ENCODE results near the gene FREM2. TPM values are rescaled to one million over a fixed set of nuclear protein-coding genes. Genes with fewer than 3 reads are reported as not detected.
A peak's percentile ranks its signal among the peaks of the same experiment; 100 is the strongest.

The FREM2 gene
- total RNA-seq, 4 donors from 2014 or later: 0.72 to 3.1 (median 1.5) TPM

DNA sequence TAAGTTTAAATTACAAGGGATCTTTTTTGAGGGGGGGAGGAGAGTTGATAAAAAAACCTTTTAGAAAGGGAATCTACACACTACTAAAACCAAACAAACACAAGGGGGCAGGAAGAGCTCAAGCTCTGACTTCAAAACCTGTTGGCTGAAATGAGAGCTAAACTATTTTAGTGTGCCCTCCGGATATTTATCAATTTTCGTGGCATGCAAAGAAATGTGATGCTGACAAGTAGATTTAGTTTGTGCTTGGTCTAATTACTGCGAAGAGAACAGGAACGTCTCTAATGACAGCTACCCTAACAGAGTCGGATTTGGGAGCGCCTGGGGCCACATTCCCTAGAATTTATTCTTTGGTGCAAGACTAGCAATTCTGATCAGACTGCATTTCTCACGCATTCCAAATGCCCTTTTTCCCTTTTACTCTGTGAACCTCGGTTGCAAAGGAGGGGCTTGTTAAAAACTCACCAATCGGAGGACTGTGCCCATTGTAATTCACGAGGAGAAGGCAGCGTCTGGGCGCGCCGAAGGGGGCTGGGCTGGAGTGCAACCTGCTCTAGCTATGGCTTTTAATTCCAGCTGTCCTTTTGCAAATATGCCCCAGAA is 802 bp upstream of the FREM2 start:
- Histone ChIP-seq H3K27ac (no peak overlapping the region), H3K36me3 (no peaks in the 10 kb centered on the region), H3K4me3 (peak overlapping the region; percentile 46), H3K27me3 (peaks cover 41% of the 10 kb centered on the region), H3K9me3 (no peaks in the 10 kb centered on the region), H3K4me1 (peaks cover 21% of the 10 kb centered on the region)
- DNase-seq (ENCODE audit: low spot score in 2 of 2): no peak
- no peak for TF ChIP-seq POLR2AphosphoS5 (IDR thresholded peaks at IDR 0.05)
- no peak for TF ChIP-seq EP300 (IDR thresholded peaks at IDR 0.05)
- no peak for TF ChIP-seq POLR2A (IDR thresholded peaks at IDR 0.05)
- TF ChIP-seq, protein P1, sequence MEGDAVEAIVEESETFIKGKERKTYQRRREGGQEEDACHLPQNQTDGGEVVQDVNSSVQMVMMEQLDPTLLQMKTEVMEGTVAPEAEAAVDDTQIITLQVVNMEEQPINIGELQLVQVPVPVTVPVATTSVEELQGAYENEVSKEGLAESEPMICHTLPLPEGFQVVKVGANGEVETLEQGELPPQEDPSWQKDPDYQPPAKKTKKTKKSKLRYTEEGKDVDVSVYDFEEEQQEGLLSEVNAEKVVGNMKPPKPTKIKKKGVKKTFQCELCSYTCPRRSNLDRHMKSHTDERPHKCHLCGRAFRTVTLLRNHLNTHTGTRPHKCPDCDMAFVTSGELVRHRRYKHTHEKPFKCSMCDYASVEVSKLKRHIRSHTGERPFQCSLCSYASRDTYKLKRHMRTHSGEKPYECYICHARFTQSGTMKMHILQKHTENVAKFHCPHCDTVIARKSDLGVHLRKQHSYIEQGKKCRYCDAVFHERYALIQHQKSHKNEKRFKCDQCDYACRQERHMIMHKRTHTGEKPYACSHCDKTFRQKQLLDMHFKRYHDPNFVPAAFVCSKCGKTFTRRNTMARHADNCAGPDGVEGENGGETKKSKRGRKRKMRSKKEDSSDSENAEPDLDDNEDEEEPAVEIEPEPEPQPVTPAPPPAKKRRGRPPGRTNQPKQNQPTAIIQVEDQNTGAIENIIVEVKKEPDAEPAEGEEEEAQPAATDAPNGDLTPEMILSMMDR (IDR thresholded peaks at IDR 0.05): no peak
- 0% methylated on average over 14 of the region's 14 CpGs for WGBS

DNA sequence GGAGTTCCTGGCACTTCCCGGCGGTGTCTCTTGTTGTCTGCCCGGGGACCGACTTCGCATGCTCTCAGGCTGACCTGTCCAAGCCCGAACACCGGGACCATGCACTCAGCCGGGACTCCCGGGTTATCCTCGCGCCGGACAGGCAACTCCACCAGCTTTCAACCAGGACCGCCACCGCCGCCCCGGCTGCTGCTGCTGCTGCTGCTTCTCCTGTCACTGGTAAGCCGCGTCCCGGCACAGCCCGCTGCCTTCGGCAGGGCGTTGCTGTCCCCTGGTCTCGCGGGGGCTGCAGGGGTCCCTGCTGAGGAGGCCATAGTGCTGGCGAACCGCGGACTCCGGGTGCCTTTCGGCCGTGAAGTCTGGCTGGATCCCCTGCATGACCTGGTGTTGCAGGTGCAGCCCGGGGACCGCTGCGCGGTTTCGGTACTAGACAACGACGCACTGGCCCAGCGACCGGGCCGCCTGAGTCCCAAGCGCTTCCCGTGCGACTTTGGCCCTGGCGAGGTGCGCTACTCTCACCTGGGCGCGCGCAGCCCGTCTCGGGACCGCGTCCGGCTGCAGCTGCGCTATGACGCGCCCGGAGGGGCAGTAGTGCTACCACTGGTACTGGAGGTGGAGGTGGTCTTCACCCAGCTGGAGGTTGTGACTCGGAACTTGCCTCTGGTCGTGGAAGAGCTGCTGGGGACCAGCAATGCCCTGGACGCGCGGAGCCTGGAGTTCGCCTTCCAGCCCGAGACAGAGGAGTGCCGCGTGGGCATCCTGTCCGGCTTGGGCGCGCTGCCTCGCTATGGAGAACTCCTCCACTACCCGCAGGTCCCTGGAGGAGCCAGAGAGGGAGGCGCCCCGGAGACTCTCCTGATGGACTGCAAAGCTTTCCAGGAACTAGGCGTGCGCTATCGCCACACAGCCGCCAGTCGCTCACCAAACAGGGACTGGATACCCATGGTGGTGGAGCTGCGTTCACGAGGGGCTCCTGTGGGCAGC is 661 bp downstream of the FREM2 start:
- Histone ChIP-seq H3K27me3 (peaks cover 41% of the 10 kb centered on the region), H3K36me3 (no peaks in the 10 kb centered on the region), H3K27ac (no peak overlapping the region), H3K9me3 (no peaks in the 10 kb centered on the region), H3K4me1 (peaks cover 21% of the 10 kb centered on the region), H3K4me3 (peak overlapping the region; percentile 46)
- no peak for DNase-seq (ENCODE audit: low spot score in 2 of 2)
- whole genome bisulfite sequencing: 1% methylated on average over 32 of the region's 80 CpGs
- no peak for TF ChIP-seq POLR2AphosphoS5 (IDR thresholded peaks at IDR 0.05)
- TF ChIP-seq EP300 (IDR thresholded peaks at IDR 0.05): no peak
- no peak for TF ChIP-seq POLR2A (IDR thresholded peaks at IDR 0.05)
- TF ChIP-seq, protein P1 (IDR thresholded peaks at IDR 0.05): no peak

- DNase-seq (ENCODE audit: low spot score in 2 of 2): no peak
- WGBS: 94% methylated on average over 6 of the region's 12 CpGs
- H3K27me3 ChIP-seq: peaks cover 41% of the 10 kb centered on the region
- no peak overlapping the region for H3K4me3 ChIP-seq
- H3K9me3 ChIP-seq: no peaks in the 10 kb centered on the region
- peaks cover 21% of the 10 kb centered on the region for H3K4me1 ChIP-seq
- H3K36me3 ChIP-seq: no peaks in the 10 kb centered on the region
- no peak overlapping the region for H3K27ac ChIP-seq
- TF ChIP-seq, protein P1 (IDR thresholded peaks at IDR 0.05): no peak
- TF ChIP-seq POLR2AphosphoS5 (IDR thresholded peaks at IDR 0.05) (no peak), EP300 (IDR thresholded peaks at IDR 0.05) (no peak), POLR2A (IDR thresholded peaks at IDR 0.05) (no peak)
These were observed 1.8 kb downstream of the FREM2 start for GRCh38 chr13:38688674-38689073.

- H3K4me1 ChIP-seq: peaks cover 21% of the 10 kb centered on the region
- no peaks in the 10 kb centered on the region for H3K36me3 ChIP-seq
- H3K27me3 ChIP-seq: peaks cover 38% of the 10 kb centered on the region
- H3K4me3 ChIP-seq: no peak overlapping the region
- H3K27ac ChIP-seq: no peak overlapping the region
- H3K9me3 ChIP-seq: no peaks in the 10 kb centered on the region
- no peak for DNase-seq (ENCODE audit: low spot score in 2 of 2)
- WGBS: 90% methylated on average over 2 of the region's 2 CpGs
- no peak for TF ChIP-seq POLR2A (IDR thresholded peaks at IDR 0.05)
- TF ChIP-seq, protein P1 (IDR thresholded peaks at IDR 0.05): no peak
- no peak for TF ChIP-seq EP300 (IDR thresholded peaks at IDR 0.05)
- no peak for TF ChIP-seq POLR2AphosphoS5 (IDR thresholded peaks at IDR 0.05)
These were observed 3.4 kb downstream of the FREM2 start for GRCh38 chr13:38690231-38690630.

GRCh38 chr13:38693168-38693567 is 6.3 kb downstream of the FREM2 start:
- TF ChIP-seq POLR2AphosphoS5 (IDR thresholded peaks at IDR 0.05): no peak
- TF ChIP-seq, protein P1 (IDR thresholded peaks at IDR 0.05): no peak
- TF ChIP-seq EP300 (IDR thresholded peaks at IDR 0.05): no peak
- TF ChIP-seq POLR2A (IDR thresholded peaks at IDR 0.05): no peak
- peaks cover 11% of the 10 kb centered on the region for H3K27me3 ChIP-seq
- WGBS: 76% methylated on average over 2 of the region's 2 CpGs
- H3K27ac ChIP-seq: no peak overlapping the region
- H3K36me3 ChIP-seq: no peaks in the 10 kb centered on the region
- H3K4me1 ChIP-seq: no peaks in the 10 kb centered on the region
- H3K9me3 ChIP-seq: no peaks in the 10 kb centered on the region
- no peak for DNase-seq (ENCODE audit: low spot score in 2 of 2)
- H3K4me3 ChIP-seq: no peak overlapping the region

All from suprapubic skin (tissue), 4 donors.